ENCODE measurements around the gene SARM1. TPM values are rescaled to one million over a fixed set of nuclear protein-coding genes. Genes with fewer than 3 reads are reported as not detected.

SARM1 gene
- polyA plus RNA-seq, 1 donor (not counting 4 experiments of a cell fraction or from before 2014, with no cell fraction given) = 0.90 TPM

- no peak overlapping the region for H3K9ac ChIP-seq (ENCODE audit: control insufficient read depth, extremely low read depth, insufficient read depth, low read length)
- H3K36me3 ChIP-seq (ENCODE audit: control insufficient read depth in 2 of 2, extremely low read depth in 1 of 2, insufficient read depth in 2 of 2, low read length in 2 of 2) = peaks cover 39 to 50% of the 10 kb centered on the region in 2 experiments
- H3K4me2 ChIP-seq (ENCODE audit: control insufficient read depth, extremely low read depth, insufficient read depth, low read depth, low read length) = no peak overlapping the region
- no peak overlapping the region for H2AFZ ChIP-seq (ENCODE audit: control insufficient read depth, low read length)
- TF ChIP-seq EZH2 (IDR thresholded peaks at IDR 0.05; ENCODE audit: low read length) = no peak
- TF ChIP-seq CTCF (optimal IDR thresholded peaks at IDR 0.05 in 1 of 3, IDR thresholded peaks at IDR 0.05 in 1 of 3, conservative IDR thresholded peaks at IDR 0.05 in 1 of 3; ENCODE audit: extremely low read depth in 1 of 3, insufficient read depth in 2 of 3, low read length in 3 of 3) = no peak
- no peak overlapping the region for H3K4me3 ChIP-seq (ENCODE audit: control insufficient read depth in 2 of 3, extremely low read depth in 1 of 3, insufficient read depth in 2 of 3, low read depth in 1 of 3, low read length in 3 of 3)
- H3K79me2 ChIP-seq (ENCODE audit: control insufficient read depth, insufficient read depth, low read length) = peaks cover 49% of the 10 kb centered on the region
- H4K20me1 ChIP-seq (ENCODE audit: control insufficient read depth, extremely low read depth, insufficient read depth, low read length) = peaks cover 18% of the 10 kb centered on the region
- H3K9me3 ChIP-seq (ENCODE audit: control insufficient read depth, low read depth, low read length) = no peaks in the 10 kb centered on the region
- peaks cover 31% of the 10 kb centered on the region for H3K4me1 ChIP-seq (ENCODE audit: control insufficient read depth, extremely low read depth, insufficient read depth, low read length)
- no peaks in the 10 kb centered on the region for H3K27me3 ChIP-seq (ENCODE audit: control insufficient read depth, extremely low read depth, insufficient read depth, low read length)
- dilution Hi-C loops (cut with MboI; ENCODE audit: extremely low pct_ligation_motif_present, low sequenced_read_pairs) = no loop called here
- DNase-seq (ENCODE audit: low read depth, low spot score) (no peak), FAIRE-seq (no peak)
- no peak overlapping the region for H3K27ac ChIP-seq (ENCODE audit: control insufficient read depth, insufficient read depth, low read length)
- H3K9me1 ChIP-seq (ENCODE audit: control insufficient read depth, extremely low read depth, insufficient read depth, low read length) = peaks cover 10% of the 10 kb centered on the region
Measured at GRCh38 chr17:28339431-28339830, 32.1 kb upstream of the SARM1 start.

- H4K20me1 ChIP-seq (ENCODE audit: control insufficient read depth, extremely low read depth, insufficient read depth, low read length) = peaks cover 18% of the 10 kb centered on the region
- FAIRE-seq = no peak
- DNase-seq (ENCODE audit: low read depth, low spot score) = no peak
- no peak overlapping the region for H3K9ac ChIP-seq (ENCODE audit: control insufficient read depth, extremely low read depth, insufficient read depth, low read length)
- no peaks in the 10 kb centered on the region for H3K27me3 ChIP-seq (ENCODE audit: control insufficient read depth, extremely low read depth, insufficient read depth, low read length)
- H3K4me2 ChIP-seq (ENCODE audit: control insufficient read depth, extremely low read depth, insufficient read depth, low read depth, low read length) = no peak overlapping the region
- no peak for TF ChIP-seq EZH2 (IDR thresholded peaks at IDR 0.05; ENCODE audit: low read length)
- no peak for TF ChIP-seq CTCF (optimal IDR thresholded peaks at IDR 0.05 in 1 of 3, IDR thresholded peaks at IDR 0.05 in 1 of 3, conservative IDR thresholded peaks at IDR 0.05 in 1 of 3; ENCODE audit: extremely low read depth in 1 of 3, insufficient read depth in 2 of 3, low read length in 3 of 3)
- H3K9me3 ChIP-seq (ENCODE audit: control insufficient read depth, low read depth, low read length) = no peaks in the 10 kb centered on the region
- dilution Hi-C loops (cut with MboI; ENCODE audit: extremely low pct_ligation_motif_present, low sequenced_read_pairs) = no loop called here
- peaks cover 44% of the 10 kb centered on the region for H3K79me2 ChIP-seq (ENCODE audit: control insufficient read depth, insufficient read depth, low read length)
- H2AFZ ChIP-seq (ENCODE audit: control insufficient read depth, low read length) = no peak overlapping the region
- H3K36me3 ChIP-seq (ENCODE audit: control insufficient read depth in 2 of 2, extremely low read depth in 1 of 2, insufficient read depth in 2 of 2, low read length in 2 of 2) = peaks cover 48 to 55% of the 10 kb centered on the region in 2 experiments
- H3K4me1 ChIP-seq (ENCODE audit: control insufficient read depth, extremely low read depth, insufficient read depth, low read length) = peaks cover 28% of the 10 kb centered on the region
- peaks cover 10% of the 10 kb centered on the region for H3K9me1 ChIP-seq (ENCODE audit: control insufficient read depth, extremely low read depth, insufficient read depth, low read length)
- no peak overlapping the region for H3K27ac ChIP-seq (ENCODE audit: control insufficient read depth, insufficient read depth, low read length)
- H3K4me3 ChIP-seq (ENCODE audit: control insufficient read depth in 2 of 3, extremely low read depth in 1 of 3, insufficient read depth in 2 of 3, low read depth in 1 of 3, low read length in 3 of 3) = no peak overlapping the region
Measured at GRCh38 chr17:28340374-28340773, 31.1 kb upstream of the SARM1 start.

All from keratinocyte (primary cell).